ENCODE data around the gene RMND5B.

The RMND5B gene

DNA sequence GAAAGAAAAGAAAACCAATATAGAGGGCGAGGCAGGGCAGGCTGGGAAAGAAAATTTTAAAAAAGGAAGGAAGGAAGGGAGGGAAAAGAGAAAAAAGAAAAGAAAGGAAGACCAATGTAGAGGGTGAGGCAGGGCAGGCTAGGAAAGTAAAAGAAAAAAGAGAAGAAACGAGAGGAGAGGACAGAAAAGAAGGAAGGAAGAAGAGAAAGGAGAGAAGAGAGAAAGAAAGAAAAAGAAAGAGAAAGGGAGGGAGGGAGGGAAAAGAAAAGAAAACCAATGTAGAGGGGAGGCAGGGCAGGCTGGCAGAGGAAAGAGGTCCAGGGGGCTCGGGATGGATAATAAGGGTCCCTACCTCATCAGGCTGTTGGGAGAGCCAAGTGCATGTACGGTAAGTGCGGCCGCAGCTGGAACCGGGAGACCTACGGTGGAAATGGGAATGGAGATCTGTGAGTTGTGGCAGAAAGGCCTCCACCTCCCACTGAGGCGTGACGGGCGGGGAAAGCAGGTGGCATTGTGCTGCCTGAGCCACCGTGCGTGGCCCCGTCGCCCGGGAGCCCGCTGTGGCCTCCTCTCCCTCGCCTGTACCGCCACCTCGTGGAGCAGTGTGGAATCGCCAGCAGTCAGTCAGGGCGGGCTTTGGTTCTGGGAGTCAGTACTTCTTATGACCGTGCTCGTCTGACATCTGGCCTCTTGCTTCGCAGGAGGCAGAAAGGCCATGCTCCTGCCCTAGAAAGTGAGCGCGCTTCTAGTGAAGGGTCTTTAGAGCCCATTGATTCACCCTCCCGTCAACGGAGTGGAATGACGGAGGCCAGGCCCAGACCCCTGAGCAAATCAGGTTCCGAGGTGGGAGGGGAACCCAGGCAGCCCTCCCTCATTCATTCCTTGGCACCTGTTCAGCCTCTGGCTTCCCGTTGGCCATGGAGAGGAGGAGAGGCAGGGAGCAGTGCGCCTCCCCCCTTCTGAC is 33.2 kb downstream of the RMND5B start:
- in situ Hi-C loops (cut with HindIII; ENCODE audit: low sequenced_read_pairs): no loop called here
- H3K4me3 ChIP-seq (ENCODE audit: low read depth, low read length): peak overlapping the region; percentile 11
- TF ChIP-seq CTCF (IDR thresholded peaks at IDR 0.05; ENCODE audit: low read depth, low read length): peak; percentile 100
- DNase-seq (ENCODE audit: low read depth, low spot score): peak; percentile 61

GRCh38 chr5:178165581-178165980 is 34.8 kb downstream of the RMND5B start:
- no peak for TF ChIP-seq CTCF (IDR thresholded peaks at IDR 0.05; ENCODE audit: low read depth, low read length)
- DNase-seq (ENCODE audit: low read depth, low spot score): no peak
- no peak overlapping the region for H3K4me3 ChIP-seq (ENCODE audit: low read depth, low read length)
- in situ Hi-C loops (cut with HindIII; ENCODE audit: low sequenced_read_pairs): no loop called here

DNA sequence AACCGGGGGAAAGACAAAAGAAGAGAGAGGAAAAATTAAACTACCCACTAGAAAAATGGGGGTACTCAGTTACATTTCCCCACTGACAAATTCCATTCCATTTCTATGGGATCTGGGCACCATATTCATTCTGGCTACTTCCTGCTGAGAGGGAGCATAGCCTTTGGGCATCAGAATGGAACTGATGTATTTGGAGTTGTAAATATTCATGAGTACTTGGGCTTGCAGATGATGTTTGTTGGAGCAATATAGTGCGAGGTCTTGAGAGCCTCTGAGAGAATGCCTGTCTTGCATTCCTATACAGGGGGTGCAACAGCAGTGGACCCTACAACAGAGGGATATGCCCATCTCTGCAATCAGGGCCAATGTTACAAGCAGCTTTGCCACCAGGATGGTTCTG is 39.6 kb downstream of the RMND5B start:
- DNase-seq (ENCODE audit: low read depth, low spot score): no peak
- in situ Hi-C loops (cut with HindIII; ENCODE audit: low sequenced_read_pairs): no loop called here
- TF ChIP-seq CTCF (IDR thresholded peaks at IDR 0.05; ENCODE audit: low read depth, low read length): no peak
- H3K4me3 ChIP-seq (ENCODE audit: low read depth, low read length): no peak overlapping the region

DNA sequence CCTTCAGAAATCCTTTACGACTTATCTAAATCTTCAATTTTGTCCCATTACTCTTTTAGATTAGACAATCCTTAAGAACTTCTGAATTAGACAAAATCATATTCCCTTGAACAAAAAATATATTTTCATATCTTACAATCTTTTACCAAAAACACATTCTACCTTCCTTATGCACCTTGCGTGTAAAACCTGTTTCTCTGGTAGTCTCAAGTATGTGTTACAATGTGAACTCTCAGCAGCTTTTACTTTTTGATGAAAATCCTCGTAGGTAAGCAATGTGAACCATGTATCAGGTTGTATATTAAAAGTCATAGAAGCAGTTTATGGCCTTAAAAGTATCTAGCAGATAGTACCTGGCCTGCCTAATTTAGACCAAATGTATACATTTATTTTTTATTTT is 43.6 kb downstream of the RMND5B start:
- no peak overlapping the region for H3K4me3 ChIP-seq (ENCODE audit: low read depth, low read length)
- no peak for TF ChIP-seq CTCF (IDR thresholded peaks at IDR 0.05; ENCODE audit: low read depth, low read length)
- in situ Hi-C loops (cut with HindIII; ENCODE audit: low sequenced_read_pairs): no loop called here
- no peak for DNase-seq (ENCODE audit: low read depth, low spot score)

DNA sequence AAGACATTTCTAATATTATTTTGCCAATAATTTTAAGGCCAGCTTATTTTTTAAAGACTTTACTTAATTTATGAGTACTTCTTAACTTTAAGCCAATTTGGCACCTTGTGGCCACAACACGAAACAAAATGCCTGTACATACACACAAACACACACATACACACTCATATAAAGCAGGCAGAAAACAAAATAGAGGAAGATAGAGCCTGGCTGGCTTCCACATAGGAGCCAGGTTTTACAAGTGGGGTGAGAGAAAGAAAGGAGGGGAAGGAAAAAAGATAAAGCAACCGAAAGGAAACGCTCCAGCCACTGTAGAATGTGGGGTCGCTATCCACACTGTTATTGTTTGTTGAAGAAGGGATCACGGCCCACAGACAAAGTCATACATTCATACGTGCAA is 46.0 kb downstream of the RMND5B start:
- in situ Hi-C loops (cut with HindIII; ENCODE audit: low sequenced_read_pairs): no loop called here
- no peak overlapping the region for H3K4me3 ChIP-seq (ENCODE audit: low read depth, low read length)
- DNase-seq (ENCODE audit: low read depth, low spot score): no peak
- TF ChIP-seq CTCF (IDR thresholded peaks at IDR 0.05; ENCODE audit: low read depth, low read length): no peak

DNA sequence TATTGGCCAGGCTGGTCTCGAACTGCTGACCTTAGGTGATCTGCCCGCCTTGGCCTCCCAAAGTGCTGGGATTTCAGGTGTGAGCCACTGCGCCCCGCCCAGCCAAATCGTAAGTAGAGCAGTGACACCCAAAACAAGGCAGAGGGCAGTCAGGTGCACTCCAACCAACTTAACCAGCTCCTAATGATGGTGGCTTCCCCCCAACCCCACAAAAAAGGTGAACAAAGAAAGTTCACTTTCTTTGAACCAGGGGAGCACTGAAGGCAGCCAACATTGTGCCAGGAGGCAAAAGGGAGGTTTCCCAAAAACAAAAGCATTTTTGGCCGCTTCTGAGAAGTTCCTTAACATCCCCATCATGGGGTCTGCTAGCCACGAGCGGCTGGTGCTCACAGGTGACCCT is 46.8 kb downstream of the RMND5B start:
- TF ChIP-seq CTCF (IDR thresholded peaks at IDR 0.05; ENCODE audit: low read depth, low read length): no peak
- H3K4me3 ChIP-seq (ENCODE audit: low read depth, low read length): no peak overlapping the region
- in situ Hi-C loops (cut with HindIII; ENCODE audit: low sequenced_read_pairs): no loop called here
- no peak for DNase-seq (ENCODE audit: low read depth, low spot score)

Data from astrocyte of the spinal cord (primary cell).